Osteoblast (primary cell): ENCODE results near the gene LAPTM5. TPM values are rescaled to one million over a fixed set of nuclear protein-coding genes. Genes with fewer than 3 reads are reported as not detected.
A peak's percentile ranks its signal among the peaks of the same experiment; 100 is the strongest.

Source experiments
- DNase-seq: peaks from one replicate; pipeline ENCODE4 v3.0.0; 2011; ENCODE audit warnings: low spot score, mixed read lengths; ENCODE audit not compliant: insufficient read length; ENCODE audit errors: missing footprints
- H2AFZ ChIP-seq: 2 replicates; pipeline ENCODE4 v1.6.0; 2011; ENCODE audit warnings: mild to moderate bottlenecking, low read length
- H3K27ac ChIP-seq: 2 replicates; pipeline ENCODE4 v1.5.1; 2011; ENCODE audit warnings: mild to moderate bottlenecking, low read depth, low read length, moderate library complexity
- H3K27me3 ChIP-seq: 2 replicates; pipeline ENCODE4 v1.6.0; 2012; ENCODE audit warnings: mild to moderate bottlenecking, control low read depth, inconsistent platforms, low read length, moderate library complexity; ENCODE audit not compliant: insufficient read depth
- H3K36me3 ChIP-seq: 2 replicates; pipeline ENCODE4 v1.5.1; 2011; ENCODE audit warnings: mild to moderate bottlenecking, low read length, control low read depth, moderate library complexity; ENCODE audit not compliant: insufficient read depth
- H3K4me1 ChIP-seq: 2 replicates; pipeline ENCODE4 v1.5.1; 2011; ENCODE audit warnings: mild to moderate bottlenecking, low read length, control low read depth, moderate library complexity; ENCODE audit not compliant: insufficient read depth
- H3K4me2 ChIP-seq: 2 replicates; pipeline ENCODE4 v1.6.0; 2011; ENCODE audit warnings: mild to moderate bottlenecking, low read length; ENCODE audit not compliant: insufficient read depth
- H3K4me3 ChIP-seq: fragments of 200-600 bp; sonication (generic); 3 replicates; pipeline ENCODE4 v1.5.1; 2012; ENCODE audit warnings: mild to moderate bottlenecking, low read length, inconsistent platforms; ENCODE audit not compliant: insufficient read depth
- H3K79me2 ChIP-seq: 2 replicates; pipeline ENCODE4 v1.6.0; 2012; ENCODE audit warnings: mild to moderate bottlenecking, low read length, control low read depth, inconsistent platforms; ENCODE audit not compliant: insufficient read depth
- H3K9me3 ChIP-seq: 2 replicates; pipeline ENCODE4 v1.5.1; 2011; ENCODE audit warnings: low read depth, low read length, control low read depth
- H4K20me1 ChIP-seq: 2 replicates; pipeline ENCODE4 v1.6.0; 2012; ENCODE audit warnings: mild to moderate bottlenecking, low read length, control low read depth; ENCODE audit not compliant: insufficient read depth
- CTCF ChIP-seq: IDR thresholded peaks from 2 replicates; pipeline ENCODE4 v1.5.1; 2011; ENCODE audit warnings: mild to moderate bottlenecking, low read depth, low read length, moderate library complexity; ENCODE audit errors: extremely low read depth
- total RNA-seq: library from RNA; depleted of rRNA; stranded (reverse); fragments of >200 nt; gene quantifications from 2 replicates; pipeline ENCODE4 v1.2.3, GENCODE V29; 2012

The LAPTM5 gene
- total RNA-seq, 1 donor, result 0.72 TPM

GRCh38 chr1:30714536-30715090, 43.0 kb downstream of the LAPTM5 start:
- H3K79me2 ChIP-seq, result no peaks in the 10 kb centered on the region
- H3K36me3 ChIP-seq, result no peaks in the 10 kb centered on the region
- peaks cover 9% of the 10 kb centered on the region for H3K4me1 ChIP-seq
- peaks cover 4% of the 10 kb centered on the region for H4K20me1 ChIP-seq
- DNase-seq, result peak; percentile 29
- TF ChIP-seq CTCF, result no peak
- H2AFZ ChIP-seq, result no peak overlapping the region
- peaks cover 24% of the 10 kb centered on the region for H3K27me3 ChIP-seq
- peaks cover 3% of the 10 kb centered on the region for H3K9me3 ChIP-seq
- H3K27ac ChIP-seq, result no peak overlapping the region
- no peak overlapping the region for H3K4me3 ChIP-seq
- no peak overlapping the region for H3K4me2 ChIP-seq

GRCh38 chr1:30714025-30714424, 43.5 kb downstream of the LAPTM5 start:
- Histone ChIP-seq H3K27ac (no peak overlapping the region), H4K20me1 (no peaks in the 10 kb centered on the region), H3K4me2 (no peak overlapping the region), H3K4me3 (no peak overlapping the region), H3K4me1 (peaks cover 5% of the 10 kb centered on the region), H3K27me3 (peaks cover 24% of the 10 kb centered on the region), H3K9me3 (peaks cover 3% of the 10 kb centered on the region), H3K79me2 (no peaks in the 10 kb centered on the region), H2AFZ (no peak overlapping the region), H3K36me3 (no peaks in the 10 kb centered on the region)
- TF ChIP-seq CTCF, result no peak
- peak; percentile 51 for DNase-seq

- Histone ChIP-seq H3K9me3 (peaks cover 3% of the 10 kb centered on the region), H3K4me3 (no peak overlapping the region), H3K4me1 (no peaks in the 10 kb centered on the region), H3K27me3 (peaks cover 24% of the 10 kb centered on the region), H3K36me3 (no peaks in the 10 kb centered on the region), H2AFZ (no peak overlapping the region), H4K20me1 (no peaks in the 10 kb centered on the region), H3K79me2 (no peaks in the 10 kb centered on the region), H3K4me2 (no peak overlapping the region), H3K27ac (no peak overlapping the region)
- peak; percentile 54 for DNase-seq
- TF ChIP-seq CTCF, result no peak
Observed at GRCh38 chr1:30713311-30713710, 44.3 kb downstream of the LAPTM5 start.

GRCh38 chr1:30712583-30712982, 45.0 kb downstream of the LAPTM5 start:
- Histone ChIP-seq H3K27me3 (peaks cover 24% of the 10 kb centered on the region), H3K4me2 (no peak overlapping the region), H3K4me1 (no peaks in the 10 kb centered on the region), H3K79me2 (no peaks in the 10 kb centered on the region), H3K36me3 (no peaks in the 10 kb centered on the region), H3K9me3 (peaks cover 3% of the 10 kb centered on the region), H2AFZ (no peak overlapping the region), H3K27ac (no peak overlapping the region), H3K4me3 (no peak overlapping the region), H4K20me1 (no peaks in the 10 kb centered on the region)
- TF ChIP-seq CTCF, result no peak
- DNase-seq, result peak; percentile 9
